Keratinocyte (primary cell): ENCODE data around the gene TRMT61A. TPM values are rescaled to one million over a fixed set of nuclear protein-coding genes. Genes with fewer than 3 reads are reported as not detected.

Experiments used
- DNase-seq: peaks from one replicate; pipeline ENCODE4 v3.0.0-alpha.2; 2011; ENCODE audit warnings: low read depth, missing footprints, low spot score
- FAIRE-seq: peaks from 2 replicates; lab custom pipeline; 2011; peaks lifted over from hg19 to GRCh38; lab: Jason Lieb, UNC
- H2AFZ ChIP-seq: 2 replicates; pipeline ENCODE4 v1.6.0; 2012; ENCODE audit warnings: low read length, control low read depth, inconsistent platforms; ENCODE audit not compliant: control insufficient read depth
- H3K27ac ChIP-seq: 2 replicates; pipeline ENCODE4 v1.5.1; 2011; ENCODE audit warnings: low read length; ENCODE audit not compliant: control insufficient read depth, insufficient read depth
- H3K27me3 ChIP-seq: 3 replicates; pipeline ENCODE4 v1.6.0; 2011; ENCODE audit warnings: low read length; ENCODE audit not compliant: control insufficient read depth, insufficient read depth; ENCODE audit errors: extremely low read depth
- H3K36me3 ChIP-seq, 2 experiments: 2 replicates in 1 of 2; 3 replicates in 1 of 2; pipeline ENCODE4 v1.5.1; 2011; ENCODE audit warnings: low read length in 2 of 2, mild to moderate bottlenecking in 1 of 2; ENCODE audit not compliant: control insufficient read depth in 2 of 2, insufficient read depth in 2 of 2; ENCODE audit errors: extremely low read depth in 1 of 2
- H3K4me1 ChIP-seq: 3 replicates; pipeline ENCODE4 v1.5.1; 2011; ENCODE audit warnings: low read length; ENCODE audit not compliant: control insufficient read depth, insufficient read depth; ENCODE audit errors: extremely low read depth
- H3K4me2 ChIP-seq: 3 replicates; pipeline ENCODE4 v1.6.0; 2011; ENCODE audit warnings: low read depth, low read length; ENCODE audit not compliant: control insufficient read depth, insufficient read depth; ENCODE audit errors: extremely low read depth
- H3K4me3 ChIP-seq, 3 experiments: fragments of 200-600 bp in 1 of 3; sonication (generic) in 1 of 3; 2 replicates in 2 of 3; 3 replicates in 1 of 3; pipeline ENCODE4 v1.5.1; 2011 to 2016; ENCODE audit warnings: low read length in 3 of 3, mild to moderate bottlenecking in 3 of 3, control low read depth in 2 of 3, inconsistent platforms in 1 of 3, low read depth in 1 of 3, mixed read lengths in 1 of 3, mixed run types in 1 of 3, moderate library complexity in 1 of 3; ENCODE audit not compliant: control insufficient read depth in 2 of 3, insufficient read depth in 2 of 3; ENCODE audit errors: extremely low read depth in 1 of 3
- H3K79me2 ChIP-seq: 2 replicates; pipeline ENCODE4 v1.6.0; 2012; ENCODE audit warnings: low read length; ENCODE audit not compliant: control insufficient read depth, insufficient read depth
- H3K9ac ChIP-seq: 3 replicates; pipeline ENCODE4 v1.6.0; 2011; ENCODE audit warnings: low read length; ENCODE audit not compliant: control insufficient read depth, insufficient read depth; ENCODE audit errors: extremely low read depth
- H3K9me1 ChIP-seq: 3 replicates; pipeline ENCODE4 v1.6.0; 2011; ENCODE audit warnings: low read length; ENCODE audit not compliant: control insufficient read depth, insufficient read depth; ENCODE audit errors: extremely low read depth
- H3K9me3 ChIP-seq: 2 replicates; pipeline ENCODE4 v1.5.1; 2012; ENCODE audit warnings: low read depth, low read length; ENCODE audit not compliant: control insufficient read depth
- H4K20me1 ChIP-seq: 3 replicates; pipeline ENCODE4 v1.6.0; 2011; ENCODE audit warnings: low read length; ENCODE audit not compliant: control insufficient read depth, insufficient read depth; ENCODE audit errors: extremely low read depth
- CTCF ChIP-seq, 3 experiments: IDR thresholded peaks in 1 of 3; conservative IDR thresholded peaks in 1 of 3; optimal IDR thresholded peaks in 1 of 3; 2 replicates in 2 of 3; 3 replicates in 1 of 3; pipeline versions ENCODE3 to v1.5.1; 2011; ENCODE audit warnings: low read length in 3 of 3, mild to moderate bottlenecking in 3 of 3, moderate library complexity in 2 of 3, control low read depth in 1 of 3, inconsistent platforms in 1 of 3; ENCODE audit not compliant: insufficient read depth in 2 of 3; ENCODE audit errors: extremely low read depth in 1 of 3
- EZH2 ChIP-seq: IDR thresholded peaks from one replicate; pipeline ENCODE4 v1.6.1; 2012; ENCODE audit warnings: inconsistent platforms, mild to moderate bottlenecking, low read length, moderate library complexity
- dilution Hi-C: fragments of 300-500 bp; cut with MboI; formaldehyde crosslinking; loops from one replicate; pipeline ENCODE4 v1.7.0; 2020; ENCODE audit warnings: low sequenced_read_pairs; ENCODE audit not compliant: extremely low pct_ligation_motif_present
- polyA plus RNA-seq, 5 experiments: library from polyadenylated mRNA; depleted of rRNA in 3 of 5; stranded (reverse) in 3 of 5; stranded (forward) in 1 of 5; unstranded in 1 of 5; fragments of >200 nt; gene quantifications; 1 replicate in 1 of 5; 2 replicates in 3 of 5; 3 replicates in 1 of 5; pipeline versions ENCODE4 v1.2.1 to v1.2.3, GENCODE V29; 2011 to 2012; ENCODE audit warnings: missing spikeins in 2 of 5, low read depth in 1 of 5, low replicate concordance in 1 of 5

Gene TRMT61A
- polyA plus RNA-seq, 1 donor (not counting 4 experiments of a cell fraction or from before 2014, with no cell fraction given), result 4.4 TPM

- no peaks in the 10 kb centered on the region for H3K9me3 ChIP-seq
Observed at GRCh38 chr14:103559766-103560165, 30.8 kb downstream of the TRMT61A start.

GRCh38 chr14:103560691-103561090, 31.7 kb downstream of the TRMT61A start:
- dilution Hi-C loops, result no loop called here
- H4K20me1 ChIP-seq, result peaks cover 9% of the 10 kb centered on the region
- H3K9ac ChIP-seq, result peak overlapping the region; percentile 83

More at GRCh38 chr14:103559766-103560165, 30.8 kb downstream of the TRMT61A start:
- Histone ChIP-seq H3K4me2 (no peak overlapping the region), H3K79me2 (peaks cover 84% of the 10 kb centered on the region), H3K9me1 (no peaks in the 10 kb centered on the region), H3K27ac (no peak overlapping the region), H3K4me3 (no peak overlapping the region), H3K36me3 (peaks cover 12 to 13% of the 10 kb centered on the region in 2 experiments), H3K9ac (no peak overlapping the region), H2AFZ (no peak overlapping the region), H3K4me1 (peaks cover 15% of the 10 kb centered on the region), H3K27me3 (no peaks in the 10 kb centered on the region), H4K20me1 (peaks cover 9% of the 10 kb centered on the region)
- no peak for TF ChIP-seq CTCF (optimal IDR thresholded peaks at IDR 0.05 in 1 of 3, IDR thresholded peaks at IDR 0.05 in 1 of 3, conservative IDR thresholded peaks at IDR 0.05 in 1 of 3; ENCODE audit: extremely low read depth in 1 of 3, insufficient read depth in 2 of 3, low read length in 3 of 3)
- no peak for TF ChIP-seq EZH2
- dilution Hi-C loops, result no loop called here
- no peak for DNase-seq
- no peak for FAIRE-seq

More at GRCh38 chr14:103560691-103561090, 31.7 kb downstream of the TRMT61A start:
- no peaks in the 10 kb centered on the region for H3K9me1 ChIP-seq
- peak overlapping the region; percentile 94 for H3K4me2 ChIP-seq
- no peak overlapping the region for H2AFZ ChIP-seq
- peaks cover 88% of the 10 kb centered on the region for H3K79me2 ChIP-seq
- H3K4me1 ChIP-seq, result peaks cover 15% of the 10 kb centered on the region
- no peaks in the 10 kb centered on the region for H3K9me3 ChIP-seq
- DNase-seq (no peak), FAIRE-seq (no peak)
- no peaks in the 10 kb centered on the region for H3K27me3 ChIP-seq
- TF ChIP-seq CTCF (optimal IDR thresholded peaks at IDR 0.05 in 1 of 3, IDR thresholded peaks at IDR 0.05 in 1 of 3, conservative IDR thresholded peaks at IDR 0.05 in 1 of 3; ENCODE audit: extremely low read depth in 1 of 3, insufficient read depth in 2 of 3, low read length in 3 of 3) (no peak), EZH2 (no peak)
- H3K27ac ChIP-seq, result peak overlapping the region; percentile 72
- peak overlapping the region; percentile 93 to 97 (median 95) for H3K4me3 ChIP-seq
- H3K36me3 ChIP-seq, result peaks cover 12 to 13% of the 10 kb centered on the region in 2 experiments
